ENCODE measurements around the gene KLRB1. TPM values are rescaled to one million over a fixed set of nuclear protein-coding genes. Genes with fewer than 3 reads are reported as not detected.

The KLRB1 gene
- total RNA-seq, 4 donors from 2014 or later: 0.65 to 2.2 (median 1.5) TPM; not detected in 1

GRCh38 chr12:9597365-9597764 lies 10.4 kb downstream of the KLRB1 start:
- no peak for TF ChIP-seq CTCF (IDR thresholded peaks at IDR 0.05; ENCODE audit: low read depth)

- no peak for TF ChIP-seq CTCF (IDR thresholded peaks at IDR 0.05; ENCODE audit: low read depth)
Observed at GRCh38 chr12:9590441-9590840, 17.3 kb downstream of the KLRB1 start.

GRCh38 chr12:9588749-9589148 lies 19.0 kb downstream of the KLRB1 start:
- no peak for TF ChIP-seq CTCF (IDR thresholded peaks at IDR 0.05; ENCODE audit: low read depth)

- TF ChIP-seq CTCF (IDR thresholded peaks at IDR 0.05; ENCODE audit: low read depth): no peak
Observed at GRCh38 chr12:9587987-9588600, 19.6 kb downstream of the KLRB1 start.

Small RNA genes within 50 kb of the gene (small RNA-seq; reads per million reads assigned to genes)
- gene AC010186.4: not detected
- gene RNU6-700P: not detected

Other genes starting within 250 kb of the KLRB1 start
- 10 to 100 TPM; 16.0 to 23.8 (median 18.7) TPM for gene CLEC2D, start 61.8 kb upstream of the KLRB1 start, total RNA-seq
- 1 to 10 TPM in 1 of 4 donors, under 1 TPM in 1, not detected in 2; 0.68 to 1.3 TPM for gene CLECL1, start 125.2 kb upstream of the KLRB1 start, total RNA-seq
- 10 to 100 TPM in 1 of 4 donors, 1 to 10 TPM in 2, not detected in 1; 5.4 to 14.8 (median 8.4) TPM for gene CD69, start 153.0 kb upstream of the KLRB1 start, total RNA-seq
- 1 to 10 TPM in 1 of 4 donors, under 1 TPM in 3; 0.44 to 3.4 (median 0.90) TPM for gene KLRF1, start 219.6 kb upstream of the KLRB1 start, total RNA-seq

Data from subcutaneous adipose tissue (tissue), 4 donors.